Raji (cell line): ENCODE measurements around the gene TENM4.

Experiments
- POLR2A ChIP-seq: IDR thresholded peaks from 2 replicates; pipeline ENCODE4 v1.6.1; 2011; ENCODE audit warnings: low read depth, low read length, control low read depth; ENCODE audit not compliant: insufficient read depth

TENM4 gene

DNA sequence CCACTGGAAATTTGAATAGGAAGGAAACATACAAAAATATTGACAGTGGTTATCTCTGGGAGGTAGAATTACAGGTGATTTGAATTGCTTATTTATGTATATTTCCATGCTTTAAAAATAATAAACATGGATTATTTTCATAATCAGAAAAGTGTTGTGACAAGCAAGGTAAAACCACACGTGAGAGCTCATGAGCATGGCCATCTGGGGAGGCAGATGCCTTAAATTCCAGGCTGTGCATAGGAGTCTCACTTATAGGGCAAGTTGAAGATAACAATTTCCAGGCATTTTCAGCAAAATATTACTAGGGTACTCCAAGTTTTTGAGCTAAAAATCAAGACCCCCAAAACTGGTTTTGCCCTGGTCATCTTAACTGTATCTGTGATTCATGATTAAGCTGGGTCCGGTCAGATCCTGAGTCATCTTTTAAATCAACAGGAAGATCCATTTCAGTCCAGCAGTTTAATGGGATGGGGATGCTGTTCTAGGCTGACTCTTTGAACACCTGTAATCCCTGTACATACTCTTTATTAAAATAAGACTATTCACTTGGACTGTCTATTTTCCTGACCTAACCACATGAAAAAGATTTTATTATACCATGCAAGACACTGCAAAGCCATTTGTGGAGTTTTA lies 750.4 kb downstream of the TENM4 start:
- TF ChIP-seq POLR2A: no peak

DNA sequence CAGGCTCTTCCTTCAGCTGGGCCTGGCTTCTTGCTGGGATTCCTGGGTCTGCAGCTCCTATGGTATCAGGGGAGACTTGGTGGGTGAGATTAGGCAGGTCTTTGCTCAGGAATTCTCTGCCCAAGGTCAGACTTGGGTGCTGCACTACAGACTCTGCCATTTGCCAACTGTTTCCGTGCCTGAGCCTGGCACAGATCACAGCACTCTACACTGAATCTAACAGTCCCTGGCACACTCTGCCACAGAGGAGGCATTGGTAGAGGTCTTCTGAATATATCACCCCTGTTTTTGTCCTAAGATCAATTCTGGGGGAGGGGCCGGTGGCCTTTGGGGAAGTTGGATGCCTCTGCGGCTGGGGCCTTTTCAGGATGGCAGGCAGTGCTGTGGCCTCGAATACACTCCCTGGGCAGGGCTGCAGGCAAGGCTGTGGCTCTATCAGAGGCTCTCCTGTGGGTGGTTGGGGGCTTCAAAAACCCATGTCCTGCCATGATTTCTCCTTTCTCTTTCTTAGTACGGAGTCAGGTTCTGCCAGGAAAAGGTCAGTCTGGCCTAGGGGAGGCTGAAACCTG lies 751.2 kb downstream of the TENM4 start:
- TF ChIP-seq POLR2A: no peak

DNA sequence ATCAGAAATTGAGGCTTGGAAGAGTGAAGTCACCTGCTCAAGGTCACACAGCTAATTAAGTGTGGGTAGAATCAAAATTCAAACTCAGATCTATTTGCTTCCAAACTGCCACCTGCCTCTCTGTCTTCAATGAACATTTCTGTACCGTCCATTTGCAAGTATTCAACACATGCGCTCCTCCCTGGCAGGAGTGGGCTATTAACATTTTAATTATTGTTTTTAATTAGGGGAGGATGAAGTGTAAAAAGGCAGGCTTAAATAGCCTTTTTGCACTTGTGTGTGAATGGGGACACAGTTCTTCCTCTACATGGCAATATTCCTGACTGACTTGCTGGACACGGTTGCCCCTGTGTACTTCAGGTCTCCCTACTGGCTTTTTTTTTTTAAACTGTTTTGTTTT lies 751.7 kb downstream of the TENM4 start:
- TF ChIP-seq POLR2A: no peak

DNA sequence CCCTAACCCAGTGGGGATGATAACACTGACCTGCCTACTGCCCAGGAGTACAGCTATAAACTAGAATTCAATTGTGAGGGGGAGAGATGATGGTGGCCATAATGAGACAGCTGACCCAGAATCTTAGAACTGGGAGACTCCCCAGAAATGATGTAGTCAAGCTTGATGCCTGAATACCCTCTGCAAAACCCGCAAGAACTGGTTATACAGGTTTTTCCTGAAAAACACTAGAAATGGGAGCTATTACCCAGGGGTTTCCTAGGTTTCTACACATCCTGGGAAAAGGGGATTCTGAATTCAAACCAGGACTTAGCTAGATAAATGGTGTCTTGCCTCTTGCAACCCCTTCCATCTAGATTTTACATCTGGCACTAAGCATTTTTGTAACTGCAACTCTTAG lies 752.4 kb downstream of the TENM4 start:
- TF ChIP-seq POLR2A: no peak

DNA sequence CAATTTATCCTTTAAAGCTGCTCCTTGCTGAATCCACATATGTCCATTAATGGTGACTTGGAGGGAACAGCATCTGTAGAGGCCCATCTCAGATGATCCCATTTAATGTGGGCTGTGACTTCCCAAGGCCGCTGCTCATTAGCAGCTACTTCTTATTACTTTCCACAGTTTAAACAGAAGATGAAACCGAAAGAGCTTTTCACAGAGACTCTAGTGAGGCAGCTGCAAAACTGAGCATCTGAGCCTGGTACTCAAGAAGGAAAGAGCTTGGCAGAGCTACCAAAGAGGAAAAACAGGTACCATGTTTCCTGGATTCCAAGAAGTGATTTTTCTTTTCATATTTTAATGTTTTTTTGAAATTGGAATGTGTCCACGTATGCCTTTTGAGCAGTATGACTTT lies 755.7 kb downstream of the TENM4 start:
- TF ChIP-seq POLR2A: no peak

DNA sequence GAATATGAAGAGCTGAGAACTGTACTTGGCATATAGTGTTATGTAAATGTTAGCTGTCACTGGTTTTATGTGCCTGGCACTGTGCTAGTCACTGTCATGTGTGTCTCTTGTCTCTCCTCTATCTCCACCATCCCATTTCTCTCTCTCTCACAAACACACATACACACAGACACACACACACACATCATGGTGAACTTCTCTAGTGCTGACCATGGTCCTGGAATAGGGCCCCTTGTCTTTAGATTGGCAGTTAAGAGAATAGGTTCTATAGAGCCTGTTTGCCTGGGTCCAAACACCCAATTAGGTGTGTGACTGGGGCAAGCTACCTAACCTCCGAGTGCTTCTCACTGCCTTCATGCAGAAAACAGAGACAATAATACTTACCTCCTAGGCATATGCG lies 756.5 kb downstream of the TENM4 start:
- TF ChIP-seq POLR2A: no peak

DNA sequence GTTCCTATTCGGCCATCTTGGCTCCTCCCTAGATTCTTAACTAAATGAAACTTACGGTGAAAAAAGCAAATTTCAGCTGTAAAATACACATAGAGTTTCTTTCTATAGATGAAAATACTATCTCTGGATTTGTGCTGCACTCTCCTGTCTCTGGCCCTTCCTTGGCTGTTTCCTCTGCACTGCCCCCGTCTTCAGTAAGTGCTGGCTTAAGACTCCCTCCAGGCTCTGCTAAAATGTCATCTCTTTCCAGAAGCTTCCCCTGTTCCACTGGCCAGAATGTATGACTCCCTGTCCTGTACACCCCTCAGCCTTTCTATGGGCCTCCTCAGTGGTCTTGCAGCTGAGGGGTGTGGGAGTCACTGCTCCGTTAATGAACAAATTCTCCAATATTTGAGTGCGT lies 757.1 kb downstream of the TENM4 start:
- no peak for TF ChIP-seq POLR2A

DNA sequence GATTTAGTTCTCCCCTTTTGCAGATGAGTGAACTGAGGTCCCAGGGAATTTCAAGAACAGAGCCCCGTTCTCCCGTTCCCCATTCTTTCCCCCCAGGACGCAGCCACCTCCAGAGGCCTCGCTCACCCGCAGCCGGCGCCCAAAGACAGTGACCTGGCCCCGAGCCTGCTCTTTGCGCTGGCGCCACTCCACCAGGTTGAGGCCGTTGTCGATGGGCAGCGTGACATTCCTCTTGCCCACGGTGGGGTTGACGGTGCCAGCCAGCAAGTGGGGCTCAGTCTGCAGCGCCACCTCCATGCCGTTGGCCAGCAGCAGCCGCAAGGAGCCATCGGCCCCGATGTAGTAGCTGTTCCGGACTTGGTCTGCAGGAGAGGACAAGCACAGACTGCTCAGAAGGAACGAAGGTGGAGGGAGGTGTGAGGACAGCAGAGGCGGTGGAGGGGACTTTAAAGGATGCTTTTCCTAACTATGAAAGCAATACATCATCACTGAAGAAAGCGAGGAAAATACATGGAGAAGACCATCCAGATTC lies 764.7 kb downstream of the TENM4 start:
- no peak for TF ChIP-seq POLR2A

DNA sequence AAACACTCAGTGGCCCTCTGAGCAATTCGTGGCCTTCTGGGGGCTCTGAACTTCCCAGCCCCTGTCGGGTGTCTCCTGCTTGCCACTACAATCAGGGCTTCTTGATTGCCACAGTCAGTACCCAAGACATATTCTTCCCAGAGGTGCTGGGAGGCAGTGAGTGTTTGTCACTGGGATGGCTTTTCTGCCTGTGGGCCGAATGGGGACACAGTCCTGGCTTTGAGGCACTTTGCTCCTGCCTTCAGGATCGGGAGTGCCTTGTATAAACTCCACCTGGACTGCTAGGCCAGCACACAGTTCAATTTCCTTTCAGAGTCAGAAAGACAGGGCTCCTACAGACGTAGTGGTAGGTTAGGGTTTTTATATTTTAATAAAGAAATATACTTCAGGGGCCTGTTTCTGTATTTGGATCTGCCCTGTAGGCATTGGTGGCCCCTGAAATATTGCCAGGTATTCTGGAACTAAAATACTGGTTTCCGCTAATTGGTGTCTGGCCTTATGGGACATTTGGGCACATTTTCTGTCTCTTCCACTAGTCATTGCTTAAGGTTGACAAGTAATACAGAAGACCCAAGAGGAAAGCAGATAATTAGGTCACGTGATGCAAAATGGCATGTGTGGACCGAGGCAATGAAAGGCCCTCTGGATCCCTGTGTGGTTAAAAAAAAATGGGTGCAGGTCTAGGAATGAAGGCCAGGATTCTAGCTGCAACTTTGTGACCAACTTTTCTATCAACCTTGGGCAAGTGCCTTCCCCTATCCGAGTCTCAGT lies 767.8 kb downstream of the TENM4 start:
- TF ChIP-seq POLR2A: no peak

DNA sequence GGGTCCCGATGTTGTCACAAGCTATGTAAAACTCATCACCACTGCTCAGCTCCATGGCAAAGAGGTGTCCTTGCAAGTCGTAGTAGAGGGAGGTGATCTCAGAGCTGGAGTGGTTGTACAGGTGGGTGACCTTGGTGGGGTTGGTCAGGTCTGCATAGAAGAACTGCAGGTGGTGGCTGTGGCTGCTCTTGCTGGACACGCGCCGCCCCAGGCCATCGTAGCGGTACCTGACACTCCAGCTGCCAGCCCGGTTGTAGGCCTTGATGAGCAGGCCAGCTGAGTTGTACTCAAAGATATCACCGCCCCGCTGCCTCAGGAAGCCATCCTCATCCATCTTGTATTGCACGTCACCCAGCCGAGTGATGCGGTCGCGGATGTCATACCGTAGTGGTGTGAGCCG lies 771.6 kb downstream of the TENM4 start:
- no peak for TF ChIP-seq POLR2A

DNA sequence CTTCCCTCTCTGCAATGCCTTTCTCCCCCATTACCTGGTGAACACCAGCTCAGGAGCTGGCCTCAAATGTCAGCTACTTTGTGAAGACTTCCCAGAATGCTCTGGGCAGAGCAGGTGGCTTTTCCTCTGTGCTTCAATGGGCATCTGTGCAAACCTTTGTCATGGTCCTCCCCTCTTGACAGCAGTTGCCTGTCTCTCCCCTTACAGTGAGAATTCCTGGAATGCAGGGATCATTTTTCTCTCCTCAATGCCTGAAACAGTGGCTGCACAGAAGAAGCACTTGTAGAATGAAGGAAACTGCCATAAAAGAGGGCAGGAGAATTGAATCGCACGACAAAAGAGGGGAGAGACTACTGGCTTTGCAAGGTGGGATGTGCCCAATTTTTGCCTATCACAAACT lies 773.4 kb downstream of the TENM4 start:
- no peak for TF ChIP-seq POLR2A

DNA sequence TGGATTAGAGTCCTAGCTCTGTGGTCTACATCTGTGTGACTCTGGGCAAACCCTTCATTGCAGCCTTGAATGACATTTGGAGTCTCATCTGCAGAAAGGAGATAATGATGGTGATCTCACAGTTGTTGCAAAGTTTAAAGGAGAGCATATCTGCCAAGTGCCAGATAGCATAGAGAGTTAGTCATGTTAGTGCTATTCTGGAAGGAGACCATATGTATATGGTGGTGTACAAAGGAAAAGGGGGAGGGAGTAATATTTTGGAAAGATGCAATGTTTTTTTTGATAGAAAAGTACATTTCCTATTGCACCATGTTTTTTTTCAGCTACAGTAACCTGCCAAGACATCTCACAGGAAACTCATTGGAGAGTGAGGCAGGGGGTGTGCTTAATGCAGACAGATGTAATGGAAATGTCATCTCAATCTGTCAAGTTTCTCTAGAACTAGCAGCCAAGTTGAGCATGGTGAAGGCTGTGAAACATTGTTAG lies 774.1 kb downstream of the TENM4 start:
- TF ChIP-seq POLR2A: no peak

DNA sequence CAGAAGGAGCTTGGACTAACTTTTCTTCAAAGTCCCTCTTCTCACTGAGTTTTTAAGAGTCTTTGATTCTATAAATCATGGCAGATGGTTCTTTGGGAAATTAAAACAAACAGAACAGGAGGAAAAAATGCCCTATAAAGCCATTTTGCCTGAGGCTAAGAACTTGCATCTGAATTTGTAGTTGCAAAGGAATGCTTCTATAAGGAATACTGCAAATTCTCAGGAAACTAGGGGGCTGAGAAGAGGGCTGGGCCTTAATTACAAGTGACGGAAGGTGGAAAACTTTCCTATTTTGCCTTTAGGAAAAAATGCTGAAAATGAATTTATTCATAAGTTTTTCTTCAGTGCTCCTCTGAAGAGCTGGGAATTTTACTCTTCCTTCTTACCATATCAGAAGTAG lies 776.2 kb downstream of the TENM4 start:
- TF ChIP-seq POLR2A: no peak

DNA sequence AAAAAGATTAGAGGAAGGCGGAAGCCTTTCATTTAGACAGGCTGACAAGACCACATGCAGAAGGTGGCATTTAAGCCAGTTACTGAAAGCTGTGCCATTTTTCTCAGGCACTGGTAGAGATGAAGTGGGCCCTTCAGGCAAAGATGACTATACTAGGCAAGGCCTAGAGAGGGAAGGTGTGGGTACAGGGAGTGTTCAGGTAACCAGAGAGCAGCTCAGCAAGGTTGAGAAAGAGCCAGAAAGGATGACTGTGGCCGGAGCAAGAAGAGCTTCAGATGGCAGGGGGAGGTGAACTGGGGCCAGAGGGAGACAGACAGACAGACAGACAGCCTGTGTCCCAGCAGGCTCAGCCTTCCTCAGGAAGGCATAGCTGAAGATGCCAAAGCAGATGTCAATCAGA lies 778.0 kb downstream of the TENM4 start:
- no peak for TF ChIP-seq POLR2A

DNA sequence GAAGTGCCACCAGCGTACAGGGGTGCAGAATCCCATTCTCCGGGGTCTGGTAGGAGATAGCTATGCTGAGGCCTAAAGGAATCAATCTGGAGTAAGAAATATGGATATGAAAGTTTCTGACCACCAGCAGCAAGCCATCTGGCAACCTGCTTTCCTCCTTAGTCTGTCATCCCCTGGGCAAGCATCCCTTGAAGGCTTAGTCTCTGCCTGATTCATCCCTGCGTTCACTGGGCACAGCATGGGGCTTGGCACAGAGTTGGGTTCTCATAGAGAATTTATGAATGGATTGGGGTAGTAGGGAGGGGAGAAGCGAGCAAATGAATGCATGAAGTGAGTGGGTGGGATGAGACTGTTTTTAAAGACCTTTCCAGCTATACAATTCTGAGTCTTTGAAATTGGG lies 780.4 kb downstream of the TENM4 start:
- no peak for TF ChIP-seq POLR2A
